HG03565 (cell line): ENCODE results near the gene ZNF341.

Experiments
- ATAC-seq: cut with Tn5 transposase; IDR thresholded peaks from one replicate; pipeline ENCODE4 v1.9.1; 2021; ENCODE audit warnings: mild to moderate bottlenecking, moderate library complexity; ENCODE audit not compliant: unreplicated experiment

The ZNF341 gene

GRCh38 chr20:33701629-33702450, 30.0 kb upstream of the ZNF341 start:
- no peak for ATAC-seq

- ATAC-seq: no peak
These were observed 28.9 kb upstream of the ZNF341 start for GRCh38 chr20:33702861-33703260.

- ATAC-seq: no peak
These were observed 28.2 kb upstream of the ZNF341 start for GRCh38 chr20:33703498-33704137.

GRCh38 chr20:33704197-33704924, 27.4 kb upstream of the ZNF341 start:
- ATAC-seq: no peak

GRCh38 chr20:33707668-33708067, 24.1 kb upstream of the ZNF341 start:
- ATAC-seq: no peak

- no peak for ATAC-seq
These were observed 22.4 kb upstream of the ZNF341 start for GRCh38 chr20:33709398-33709797.

- ATAC-seq: no peak
These were observed 21.8 kb upstream of the ZNF341 start for GRCh38 chr20:33709905-33710541.

GRCh38 chr20:33710681-33711445, 20.9 kb upstream of the ZNF341 start:
- ATAC-seq: no peak

- no peak for ATAC-seq
These were observed 20.4 kb upstream of the ZNF341 start for GRCh38 chr20:33711446-33711738.

GRCh38 chr20:33713865-33714367, 17.9 kb upstream of the ZNF341 start:
- ATAC-seq: no peak

- no peak for ATAC-seq
These were observed 15.3 kb upstream of the ZNF341 start for GRCh38 chr20:33716498-33716897.

GRCh38 chr20:33719277-33719988, 12.4 kb upstream of the ZNF341 start:
- ATAC-seq: no peak

- ATAC-seq: peak; percentile 98
These were observed 11.6 kb upstream of the ZNF341 start, which contains the start of gene PXMP4 for GRCh38 chr20:33719989-33720709. PXMP4 (minus strand) TSS chr20:33720310; CDS start chr20:33720207, 103 bp downstream.

- no peak for ATAC-seq
These were observed 10.2 kb upstream of the ZNF341 start for GRCh38 chr20:33721391-33722140.

GRCh38 chr20:33724439-33725094, 7.2 kb upstream of the ZNF341 start:
- no peak for ATAC-seq

- ATAC-seq: no peak
These were observed 6.1 kb upstream of the ZNF341 start for GRCh38 chr20:33725607-33726264.

- ATAC-seq: no peak
These were observed 4.7 kb upstream of the ZNF341 start for GRCh38 chr20:33727115-33727479.
